ENCODE data around the gene APOA5. TPM values are rescaled to one million over a fixed set of nuclear protein-coding genes. Genes with fewer than 3 reads are reported as not detected.

APOA5 gene
- polyA plus RNA-seq, 1 experiment: not detected

DNA sequence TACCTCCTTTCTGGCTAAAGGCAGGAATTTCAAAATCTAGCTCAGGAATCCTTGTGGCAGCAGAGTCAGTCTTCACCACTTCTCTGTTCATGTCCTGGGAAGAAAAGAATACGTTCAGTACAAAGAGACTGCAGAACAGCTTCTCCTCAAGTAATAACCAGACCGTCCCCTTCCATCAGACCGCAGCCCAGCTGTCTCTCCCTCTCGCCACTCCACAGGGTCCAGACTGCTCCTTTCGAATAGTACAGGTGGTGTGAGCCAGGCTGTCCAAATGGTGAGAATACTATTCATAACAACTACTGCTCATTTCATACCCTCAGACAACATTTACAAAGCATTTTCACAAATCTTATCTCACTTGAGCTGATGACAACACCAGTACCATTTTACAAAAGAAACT, 4.7 kb downstream of the APOA5 start:
- POLR2A ChIA-PET: interaction anchor here (0.6 to 3.3 kb wide), 3 partner anchors 14 to 158 kb away, joined by 3 to 11 read pairs (median 8); partner anchors contain the start of gene BUD13
- DNase-seq (ENCODE audit: low read depth, low spot score): no peak
- no peaks in the 10 kb centered on the region for H3K27me3 ChIP-seq (ENCODE audit: control insufficient read depth, insufficient read depth, low read length)
- CTCF ChIA-PET: interaction anchor here (0.5 to 11.0 kb wide), 7 partner anchors 32 to 440 kb away, joined by 3 to 209 read pairs (median 4); no protein-coding TSS in a partner anchor
- peak overlapping the region; percentile 89 for H3K4me3 ChIP-seq (ENCODE audit: low read depth, low read length)
- H3K9me3 ChIP-seq (ENCODE audit: control insufficient read depth, insufficient read depth, low read length): no peaks in the 10 kb centered on the region
- TF ChIP-seq, protein P1, sequence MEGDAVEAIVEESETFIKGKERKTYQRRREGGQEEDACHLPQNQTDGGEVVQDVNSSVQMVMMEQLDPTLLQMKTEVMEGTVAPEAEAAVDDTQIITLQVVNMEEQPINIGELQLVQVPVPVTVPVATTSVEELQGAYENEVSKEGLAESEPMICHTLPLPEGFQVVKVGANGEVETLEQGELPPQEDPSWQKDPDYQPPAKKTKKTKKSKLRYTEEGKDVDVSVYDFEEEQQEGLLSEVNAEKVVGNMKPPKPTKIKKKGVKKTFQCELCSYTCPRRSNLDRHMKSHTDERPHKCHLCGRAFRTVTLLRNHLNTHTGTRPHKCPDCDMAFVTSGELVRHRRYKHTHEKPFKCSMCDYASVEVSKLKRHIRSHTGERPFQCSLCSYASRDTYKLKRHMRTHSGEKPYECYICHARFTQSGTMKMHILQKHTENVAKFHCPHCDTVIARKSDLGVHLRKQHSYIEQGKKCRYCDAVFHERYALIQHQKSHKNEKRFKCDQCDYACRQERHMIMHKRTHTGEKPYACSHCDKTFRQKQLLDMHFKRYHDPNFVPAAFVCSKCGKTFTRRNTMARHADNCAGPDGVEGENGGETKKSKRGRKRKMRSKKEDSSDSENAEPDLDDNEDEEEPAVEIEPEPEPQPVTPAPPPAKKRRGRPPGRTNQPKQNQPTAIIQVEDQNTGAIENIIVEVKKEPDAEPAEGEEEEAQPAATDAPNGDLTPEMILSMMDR (IDR thresholded peaks at IDR 0.05; ENCODE audit: low read depth, low read length): no peak
- H3K27ac ChIP-seq (ENCODE audit: low read depth, low read length): no peak overlapping the region

DNA sequence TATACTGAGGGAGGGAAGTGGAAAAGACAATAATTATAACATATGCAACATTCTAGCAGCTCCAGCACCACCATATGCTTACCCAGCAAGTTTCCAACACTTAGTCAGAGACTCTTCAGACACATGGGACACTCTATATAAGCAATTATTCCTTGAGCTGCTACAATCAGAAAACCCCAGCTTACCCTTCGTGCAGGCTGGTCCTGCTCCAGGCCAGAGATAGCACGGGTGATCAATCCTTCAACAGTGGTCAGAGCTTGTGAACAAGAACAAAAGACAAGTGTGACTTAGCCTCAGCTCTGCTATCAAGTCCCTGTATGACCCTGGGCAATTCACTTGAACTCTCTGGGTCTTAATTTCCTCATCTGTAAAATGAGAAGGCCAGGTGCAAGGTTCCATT, 5.4 kb downstream of the APOA5 start:
- CTCF ChIA-PET: interaction anchor here (0.8 to 11.0 kb wide), 5 partner anchors 31 to 320 kb away, joined by 3 to 209 read pairs (median 4); no protein-coding TSS in a partner anchor
- POLR2A ChIA-PET: interaction anchor here (0.6 to 3.3 kb wide), 3 partner anchors 13 to 158 kb away, joined by 3 to 11 read pairs (median 8); partner anchors contain the start of gene BUD13
- DNase-seq (ENCODE audit: low read depth, low spot score): no peak
- Histone ChIP-seq H3K27me3 (ENCODE audit: control insufficient read depth, insufficient read depth, low read length) (no peaks in the 10 kb centered on the region), H3K9me3 (ENCODE audit: control insufficient read depth, insufficient read depth, low read length) (no peaks in the 10 kb centered on the region), H3K27ac (ENCODE audit: low read depth, low read length) (no peak overlapping the region), H3K4me3 (ENCODE audit: low read depth, low read length) (no peak overlapping the region; the same call in 1 of the 2 replicates)
- TF ChIP-seq, protein P1 (IDR thresholded peaks at IDR 0.05; ENCODE audit: low read depth, low read length): no peak

DNA sequence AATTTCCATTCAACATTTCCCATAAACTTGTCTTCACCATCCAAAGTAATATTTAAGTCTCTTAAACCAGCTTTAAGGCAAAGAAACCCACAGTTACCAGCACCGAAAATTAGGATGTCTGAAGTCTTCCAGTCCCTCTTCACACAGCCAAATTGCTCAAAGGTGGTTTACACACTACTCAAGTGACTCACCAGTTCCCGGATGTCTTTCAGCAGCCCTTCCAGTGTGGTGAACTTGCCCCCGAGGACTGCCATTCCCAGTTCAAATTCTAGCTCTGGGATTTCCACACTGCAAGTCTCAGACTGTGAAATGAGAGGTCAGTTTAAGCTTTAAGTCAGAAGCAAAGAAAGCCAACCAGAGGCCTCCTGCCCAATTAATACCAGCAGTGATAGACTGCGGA, 9.0 kb downstream of the APOA5 start:
- Histone ChIP-seq H3K27me3 (ENCODE audit: control insufficient read depth, insufficient read depth, low read length) (no peaks in the 10 kb centered on the region), H3K27ac (ENCODE audit: low read depth, low read length) (no peak overlapping the region), H3K9me3 (ENCODE audit: control insufficient read depth, insufficient read depth, low read length) (no peaks in the 10 kb centered on the region), H3K4me3 (ENCODE audit: low read depth, low read length) (no peak overlapping the region)
- DNase-seq (ENCODE audit: low read depth, low spot score): no peak
- ChIA-PET POLR2A (no interaction called here), CTCF (interaction anchor here (0.8 to 1.5 kb wide), 3 partner anchors 9 to 323 kb away, joined by 3 to 10 read pairs (median 5); partner anchors contain the start of gene APOA5)
- TF ChIP-seq, protein P1 (IDR thresholded peaks at IDR 0.05; ENCODE audit: low read depth, low read length): no peak

DNA sequence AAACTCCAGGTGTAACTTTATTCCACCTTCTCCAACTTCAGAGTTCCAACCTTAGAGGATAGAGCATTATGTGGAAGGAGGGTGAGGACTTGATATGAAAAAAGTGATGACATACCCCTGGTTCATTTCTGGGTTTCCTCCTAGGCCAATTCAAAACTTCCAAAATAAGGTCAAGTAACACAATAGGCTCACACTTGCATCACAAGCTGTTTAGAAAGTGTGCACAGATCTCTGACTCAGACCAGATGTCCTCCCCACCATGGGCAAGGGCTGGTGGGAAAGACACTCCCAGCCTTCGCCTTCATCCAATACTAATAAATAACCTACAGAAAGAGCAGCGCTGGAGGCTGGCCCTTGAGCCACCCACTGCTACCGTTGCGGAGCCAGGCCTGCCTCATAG, 13.1 kb downstream of the APOA5 start:
- no peak overlapping the region for H3K27ac ChIP-seq (ENCODE audit: low read depth, low read length)
- H3K9me3 ChIP-seq (ENCODE audit: control insufficient read depth, insufficient read depth, low read length): no peaks in the 10 kb centered on the region
- no peaks in the 10 kb centered on the region for H3K27me3 ChIP-seq (ENCODE audit: control insufficient read depth, insufficient read depth, low read length)
- H3K4me3 ChIP-seq (ENCODE audit: low read depth, low read length): no peak overlapping the region
- POLR2A ChIA-PET: no interaction called here
- no peak for DNase-seq (ENCODE audit: low read depth, low spot score)
- CTCF ChIA-PET: interaction anchor here (2.9 kb wide), 1 partner anchor 13 kb away, joined by 21 read pairs; the partner anchor contains the start of gene APOA5
- TF ChIP-seq, protein P1 (IDR thresholded peaks at IDR 0.05; ENCODE audit: low read depth, low read length): no peak

DNA sequence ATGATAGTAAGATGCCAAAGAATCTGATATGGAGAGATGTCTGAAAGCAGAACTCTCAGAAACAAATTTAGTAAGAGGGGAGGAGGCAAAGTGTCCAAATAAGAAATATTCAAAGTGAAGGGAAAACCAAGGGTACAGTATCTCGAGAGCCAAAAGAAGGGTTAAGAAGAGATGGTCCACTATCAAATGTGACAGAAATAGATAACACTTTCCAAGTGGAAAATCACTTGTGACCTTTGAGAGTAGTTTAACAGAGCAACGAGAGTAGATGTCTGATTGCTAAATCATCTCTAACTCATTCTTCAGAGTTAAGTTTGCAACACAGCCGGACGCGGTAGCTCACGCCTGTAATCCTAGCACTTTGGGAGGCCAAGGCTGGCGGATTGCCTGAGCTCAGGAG, 14.6 kb downstream of the APOA5 start:
- TF ChIP-seq, protein P1 (IDR thresholded peaks at IDR 0.05; ENCODE audit: low read depth, low read length): no peak
- H3K9me3 ChIP-seq (ENCODE audit: control insufficient read depth, insufficient read depth, low read length): no peaks in the 10 kb centered on the region; the same call in 1 of the 2 replicates
- DNase-seq (ENCODE audit: low read depth, low spot score): no peak
- H3K27me3 ChIP-seq (ENCODE audit: control insufficient read depth, insufficient read depth, low read length): no peaks in the 10 kb centered on the region
- no peak overlapping the region for H3K27ac ChIP-seq (ENCODE audit: low read depth, low read length)
- no peak overlapping the region for H3K4me3 ChIP-seq (ENCODE audit: low read depth, low read length)
- CTCF ChIA-PET: no interaction called here
- POLR2A ChIA-PET: no interaction called here

Data from AG04450 (cell line).